ENCODE measurements around the gene MLEC.
A peak's percentile ranks its signal among the peaks of the same experiment; 100 is the strongest.
"Not testable (repeated sequence)": the region's sequence is repeated elsewhere in the genome, so short reads cannot be mapped to it uniquely, and the experiment has no call there.

MLEC gene

DNA sequence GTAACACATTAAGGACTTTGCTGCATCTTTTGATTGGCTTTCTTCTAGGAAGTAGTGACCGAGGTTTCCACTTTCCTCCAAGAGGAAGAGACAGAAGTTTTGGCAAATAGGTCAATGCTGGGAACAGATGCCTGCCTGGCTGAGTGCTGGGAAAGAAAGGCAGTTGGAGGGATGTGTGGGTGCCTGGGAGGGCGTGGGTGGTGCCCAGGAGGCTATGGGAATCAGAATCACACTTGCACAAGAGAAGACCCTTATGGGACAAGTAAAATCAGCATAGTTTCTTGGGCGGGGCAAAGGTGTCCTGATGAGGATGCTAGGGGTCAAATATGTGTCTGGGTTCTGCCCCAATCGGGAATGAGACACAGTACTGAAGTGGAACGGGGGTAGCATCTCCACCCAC lies 37.8 kb downstream of the MLEC start:
- no peak for DNase-seq

DNA sequence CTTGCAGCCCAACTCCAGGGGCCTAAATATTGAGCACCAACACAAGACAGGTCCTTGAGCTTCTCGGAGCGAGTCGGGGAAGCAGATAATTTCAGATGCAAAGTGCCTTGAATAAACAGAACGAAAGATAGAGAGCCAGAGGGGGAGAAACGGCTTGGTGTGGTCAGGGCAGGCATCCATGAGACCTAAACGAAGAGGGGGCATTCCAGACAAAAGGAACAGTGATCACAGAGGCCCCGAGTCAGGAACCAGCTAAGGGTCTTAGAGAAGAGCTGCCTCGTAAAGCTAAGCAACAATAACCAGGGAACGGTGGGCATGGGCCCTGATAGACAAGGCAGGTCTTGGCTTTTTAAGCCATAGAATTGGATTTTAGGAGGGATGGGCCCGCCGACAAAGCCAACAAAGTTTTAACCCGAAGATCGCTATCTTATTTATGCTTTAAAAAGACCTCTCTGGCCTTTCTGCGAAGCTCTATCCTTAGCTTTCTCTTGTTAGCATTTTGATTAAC lies 38.3 kb downstream of the MLEC start:
- no peak for DNase-seq

DNA sequence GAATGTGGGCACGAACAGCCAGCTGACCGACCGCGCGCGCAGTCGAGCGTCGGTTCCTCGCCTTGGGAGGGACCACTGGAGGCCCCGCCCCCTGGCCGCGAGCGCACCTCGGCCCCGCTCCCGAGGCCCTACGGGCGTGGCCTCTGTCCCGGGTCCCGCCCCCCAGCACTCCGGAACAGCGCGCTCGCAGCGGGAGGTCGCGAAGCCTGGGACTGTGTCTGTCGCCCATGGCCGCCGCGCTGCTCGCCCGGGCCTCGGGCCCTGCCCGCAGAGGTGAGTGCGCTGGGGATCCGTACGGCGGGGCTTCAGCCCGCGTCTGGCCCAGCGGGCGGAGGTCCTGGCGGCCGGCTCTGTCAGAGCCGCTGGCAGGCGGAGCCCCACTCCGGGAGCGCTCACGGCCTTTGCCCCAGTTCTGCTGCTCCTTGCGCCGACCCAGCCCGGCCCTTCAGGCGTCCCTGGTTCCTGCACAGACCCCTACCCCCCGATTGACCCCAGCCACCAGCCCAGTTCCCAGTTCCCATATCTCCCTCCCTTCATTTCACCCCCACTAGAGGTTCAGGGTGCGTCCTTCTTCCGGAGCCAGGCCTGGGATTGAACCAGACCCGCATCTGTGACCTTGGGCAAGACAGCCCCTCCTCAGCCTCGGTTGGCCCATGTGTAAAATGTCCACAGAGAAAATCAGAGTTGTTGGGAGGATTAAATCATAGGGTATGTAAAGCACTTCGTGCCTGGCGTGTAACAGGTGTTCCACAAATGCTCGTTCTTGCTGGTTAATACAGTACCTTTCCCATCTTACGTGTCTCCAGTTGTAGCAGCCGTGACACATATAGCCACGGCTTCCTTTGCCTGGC lies 38.9 kb downstream of the MLEC start, which contains the start of gene ACADS:
ACADS (plus strand) TSS at position 168 of the 851 bp plus-strand sequence; CDS start at position 228, 60 bp downstream.
- DNase-seq, result peak; percentile 96

DNA sequence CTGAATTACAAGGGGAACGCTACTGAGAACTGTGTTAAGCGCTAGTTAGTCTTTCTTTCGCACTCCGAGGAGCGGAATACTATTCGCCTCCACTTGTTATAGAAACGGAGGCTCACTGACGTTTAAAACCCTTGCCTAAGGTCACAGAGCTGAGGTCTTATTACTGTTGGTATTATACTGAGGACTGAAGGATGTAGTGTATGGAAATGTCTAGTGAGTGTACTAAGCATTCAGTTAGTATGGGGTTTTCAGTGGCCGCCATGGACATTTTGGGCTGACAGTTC lies 39.5 kb downstream of the MLEC start:
- DNase-seq, result no peak

DNA sequence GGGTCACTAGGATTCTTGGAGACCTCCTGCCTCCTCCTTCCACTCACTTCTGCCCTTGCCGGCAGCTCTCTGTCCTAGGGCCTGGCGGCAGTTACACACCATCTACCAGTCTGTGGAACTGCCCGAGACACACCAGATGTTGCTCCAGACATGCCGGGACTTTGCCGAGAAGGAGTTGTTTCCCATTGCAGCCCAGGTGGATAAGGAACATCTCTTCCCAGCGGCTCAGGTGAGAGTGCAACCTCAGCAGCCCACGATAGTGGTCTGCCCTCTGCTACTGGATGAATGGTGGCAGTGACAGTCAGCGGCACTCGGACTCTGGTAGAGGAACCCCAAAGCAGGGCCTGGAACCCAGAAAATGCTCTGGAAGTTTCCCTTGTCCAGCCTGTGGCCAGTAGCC lies 40.0 kb downstream of the MLEC start:
- DNase-seq, result no peak

DNA sequence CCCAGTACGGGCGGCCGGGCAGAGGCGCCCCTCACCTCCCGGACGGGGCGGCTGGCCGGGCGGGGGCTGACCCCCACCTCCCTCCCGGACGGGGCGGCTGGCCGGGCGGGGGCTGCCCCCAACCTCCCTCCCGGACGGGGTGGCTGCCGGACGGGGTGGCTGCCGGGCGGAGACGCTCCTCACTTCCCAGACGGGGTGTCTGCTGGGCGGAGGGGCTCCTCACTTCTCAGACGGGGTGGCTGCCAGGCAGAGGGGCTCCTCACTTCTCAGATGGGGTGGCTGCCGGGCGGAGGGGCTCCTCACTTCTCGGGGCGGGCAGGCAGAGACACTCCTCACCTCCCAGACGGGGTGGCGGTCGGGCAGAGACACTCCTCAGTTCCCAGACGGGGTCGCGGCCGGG lies 45.2 kb downstream of the MLEC start:
- not testable (repeated sequence) for DNase-seq

DNA sequence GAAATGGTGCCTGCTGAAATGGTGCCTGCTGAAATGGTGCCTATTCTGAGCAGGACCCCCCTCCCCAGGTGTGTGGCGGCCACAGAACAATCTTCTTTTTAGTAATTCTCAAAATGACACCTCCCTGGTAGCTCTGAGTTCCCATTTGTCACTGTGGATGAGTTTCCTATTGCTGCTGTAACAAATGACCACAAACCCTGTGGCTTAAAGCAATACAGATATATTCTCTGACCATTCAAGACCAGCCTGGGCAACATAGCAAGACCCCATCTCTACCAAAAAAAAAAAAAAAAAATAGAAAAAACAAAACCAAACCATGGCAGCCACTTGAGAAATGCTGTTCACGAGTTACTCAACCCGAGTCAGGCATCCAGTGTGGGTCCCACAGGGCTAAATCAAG lies 46.6 kb downstream of the MLEC start:
- no peak for DNase-seq

DNA sequence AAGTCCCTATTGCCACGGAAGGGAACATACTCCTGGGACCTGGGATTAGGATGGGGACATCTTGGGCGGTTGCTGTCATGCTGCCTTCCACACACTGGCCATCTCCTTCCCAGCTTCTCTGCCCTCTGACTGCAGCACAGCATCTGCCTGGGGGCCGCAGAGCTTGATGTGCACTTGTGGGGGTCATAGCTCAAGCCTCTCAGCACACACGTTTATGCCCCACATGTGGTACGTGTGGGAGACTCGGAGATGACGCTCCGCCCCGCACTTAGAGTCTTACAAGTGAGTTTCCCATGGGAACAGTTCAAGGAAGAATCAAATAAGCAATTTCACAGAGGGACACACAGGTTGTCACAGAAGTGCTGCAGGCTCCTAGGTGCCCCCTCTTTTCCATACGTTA lies 47.3 kb downstream of the MLEC start:
- no peak for DNase-seq

DNA sequence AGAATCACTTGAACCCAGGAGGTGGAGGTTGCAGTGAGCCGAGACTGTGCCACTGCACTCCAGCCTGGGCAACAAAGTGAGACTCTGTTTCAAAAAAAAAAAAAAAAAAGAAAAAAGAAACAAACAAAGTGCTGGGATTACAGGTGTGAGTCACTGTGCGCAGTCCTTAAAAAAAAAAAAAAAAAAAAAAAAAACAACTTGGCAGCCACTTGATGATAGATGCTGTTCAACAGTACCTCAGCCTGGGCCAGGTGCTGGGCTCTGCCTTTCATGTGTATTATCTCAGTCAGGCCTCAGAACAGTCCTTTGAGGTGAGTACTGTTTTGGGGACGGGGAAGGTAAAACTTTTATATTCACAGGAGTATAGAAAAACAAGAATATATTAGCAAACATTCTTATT lies 48.2 kb downstream of the MLEC start:
- DNase-seq, result no peak

DNA sequence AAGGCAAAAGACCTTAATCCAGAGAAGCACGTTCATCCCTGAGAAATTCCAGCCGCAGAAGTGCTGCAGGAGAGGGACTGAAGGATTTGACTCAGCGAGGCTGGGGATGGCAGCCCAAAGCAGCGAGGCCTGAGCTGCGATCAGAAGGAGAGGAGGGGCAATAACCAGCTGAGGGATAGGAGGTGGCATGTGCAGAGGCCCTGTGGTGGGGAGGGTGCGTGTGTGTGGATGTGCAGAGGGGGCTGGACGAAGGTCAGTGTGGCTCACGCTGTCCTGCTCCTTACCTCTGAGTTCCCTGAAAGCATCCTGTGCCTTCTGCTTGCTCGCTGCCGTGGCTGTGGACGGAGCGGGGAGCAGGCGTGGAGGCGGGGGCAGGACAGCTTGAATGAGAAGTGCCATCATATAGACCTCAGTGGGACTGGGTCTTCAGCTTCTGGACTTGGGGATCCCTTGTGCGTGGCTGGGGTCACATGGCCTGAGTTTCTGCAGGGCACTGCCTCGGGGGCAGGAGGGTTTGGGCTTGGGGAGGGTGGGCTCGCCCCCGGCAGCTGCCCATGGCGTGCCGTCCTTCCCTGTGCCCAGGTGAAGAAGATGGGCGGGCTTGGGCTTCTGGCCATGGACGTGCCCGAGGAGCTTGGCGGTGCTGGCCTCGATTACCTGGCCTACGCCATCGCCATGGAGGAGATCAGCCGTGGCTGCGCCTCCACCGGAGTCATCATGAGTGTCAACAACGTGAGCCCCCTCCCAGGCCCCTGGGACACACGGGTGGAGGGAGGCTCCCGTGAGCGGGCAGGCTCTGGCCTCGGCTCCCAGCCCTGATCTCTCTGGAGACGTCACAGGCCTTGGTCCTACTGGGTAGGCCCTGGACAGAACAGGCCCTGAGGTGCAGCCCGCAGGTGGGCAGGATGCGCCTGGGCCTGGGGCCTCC lies 49.7 kb downstream of the MLEC start:
- DNase-seq, result no peak

DNA sequence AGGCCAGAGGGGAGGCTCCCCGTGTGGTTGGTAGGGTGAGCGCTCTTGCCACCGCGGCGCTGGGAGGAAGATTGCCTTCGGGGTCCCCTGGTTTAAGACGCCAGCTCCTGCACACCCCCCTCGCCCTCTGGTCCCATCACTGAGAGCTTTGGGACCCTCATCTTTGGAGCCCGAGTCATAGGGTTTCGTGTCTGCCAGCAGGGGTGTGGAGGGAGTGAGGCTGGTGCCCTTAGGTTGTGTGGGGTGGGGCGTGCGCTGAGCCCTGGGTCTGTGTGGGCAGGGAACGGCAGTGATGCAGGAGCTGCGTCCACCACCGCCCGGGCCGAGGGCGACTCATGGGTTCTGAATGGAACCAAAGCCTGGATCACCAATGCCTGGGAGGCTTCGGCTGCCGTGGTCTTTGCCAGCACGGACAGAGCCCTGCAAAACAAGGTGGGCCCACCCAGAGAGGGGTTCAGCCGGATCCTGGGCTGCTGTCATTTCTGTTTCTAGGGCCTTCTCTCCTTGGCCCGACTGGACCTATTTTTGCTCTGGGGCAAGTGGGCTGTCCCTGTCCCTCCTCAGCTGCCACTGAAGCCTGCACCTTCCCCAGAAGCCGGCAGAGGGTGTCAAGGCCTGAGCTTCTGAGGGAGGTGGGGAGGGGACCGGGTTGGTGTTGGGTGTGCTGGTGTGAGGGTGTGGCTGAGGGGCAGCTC lies 50.8 kb downstream of the MLEC start:
- no peak for DNase-seq

DNA sequence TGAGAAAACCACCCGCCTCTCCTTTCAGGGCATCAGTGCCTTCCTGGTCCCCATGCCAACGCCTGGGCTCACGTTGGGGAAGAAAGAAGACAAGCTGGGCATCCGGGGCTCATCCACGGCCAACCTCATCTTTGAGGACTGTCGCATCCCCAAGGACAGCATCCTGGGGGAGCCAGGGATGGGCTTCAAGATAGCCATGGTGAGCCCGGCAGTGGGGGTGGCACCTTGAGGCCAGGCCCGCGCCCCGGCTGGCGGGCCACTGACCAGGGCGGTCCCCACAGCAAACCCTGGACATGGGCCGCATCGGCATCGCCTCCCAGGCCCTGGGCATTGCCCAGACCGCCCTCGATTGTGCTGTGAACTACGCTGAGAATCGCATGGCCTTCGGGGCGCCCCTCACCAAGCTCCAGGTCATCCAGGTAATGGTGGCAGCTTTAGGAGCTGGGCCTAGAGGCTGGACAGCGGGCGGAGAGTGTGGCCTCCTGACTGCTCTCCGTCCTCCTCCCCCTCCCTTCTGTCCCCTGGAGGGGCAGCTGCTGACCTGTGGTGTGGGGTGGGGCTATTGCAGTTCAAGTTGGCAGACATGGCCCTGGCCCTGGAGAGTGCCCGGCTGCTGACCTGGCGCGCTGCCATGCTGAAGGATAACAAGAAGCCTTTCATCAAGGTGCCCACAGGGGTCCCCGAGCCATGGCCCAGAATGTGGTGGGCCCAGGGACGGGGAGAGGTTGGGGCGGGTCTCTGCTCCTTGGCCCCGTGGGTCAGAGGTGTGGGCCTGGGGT lies 51.5 kb downstream of the MLEC start:
- no peak for DNase-seq

DNA sequence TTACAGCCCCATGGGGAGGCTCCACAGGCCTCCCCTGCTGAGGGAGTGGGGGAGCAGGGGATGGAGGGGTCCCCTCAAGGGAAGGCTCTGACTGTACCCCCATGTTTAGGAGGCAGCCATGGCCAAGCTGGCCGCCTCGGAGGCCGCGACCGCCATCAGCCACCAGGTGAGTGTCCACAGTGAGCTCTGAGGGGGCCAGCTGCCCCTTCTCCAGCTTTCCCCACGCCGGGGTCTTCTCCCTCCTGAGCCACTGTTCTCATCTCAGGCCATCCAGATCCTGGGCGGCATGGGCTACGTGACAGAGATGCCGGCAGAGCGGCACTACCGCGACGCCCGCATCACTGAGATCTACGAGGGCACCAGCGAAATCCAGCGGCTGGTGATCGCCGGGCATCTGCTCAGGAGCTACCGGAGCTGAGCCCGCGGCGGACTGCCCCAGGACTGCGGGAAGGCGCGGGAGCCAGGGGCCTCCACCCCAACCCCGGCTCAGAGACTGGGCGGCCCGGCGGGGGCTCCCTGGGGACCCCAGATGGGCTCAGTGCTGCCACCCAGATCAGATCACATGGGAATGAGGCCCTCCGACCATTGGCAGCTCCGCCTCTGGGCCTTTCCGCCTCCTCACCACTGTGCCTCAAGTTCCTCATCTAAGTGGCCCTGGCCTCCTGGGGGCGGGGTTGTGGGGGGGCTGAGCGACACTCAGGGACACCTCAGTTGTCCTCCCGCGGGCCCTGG lies 52.2 kb downstream of the MLEC start:
- no peak for DNase-seq

DNA sequence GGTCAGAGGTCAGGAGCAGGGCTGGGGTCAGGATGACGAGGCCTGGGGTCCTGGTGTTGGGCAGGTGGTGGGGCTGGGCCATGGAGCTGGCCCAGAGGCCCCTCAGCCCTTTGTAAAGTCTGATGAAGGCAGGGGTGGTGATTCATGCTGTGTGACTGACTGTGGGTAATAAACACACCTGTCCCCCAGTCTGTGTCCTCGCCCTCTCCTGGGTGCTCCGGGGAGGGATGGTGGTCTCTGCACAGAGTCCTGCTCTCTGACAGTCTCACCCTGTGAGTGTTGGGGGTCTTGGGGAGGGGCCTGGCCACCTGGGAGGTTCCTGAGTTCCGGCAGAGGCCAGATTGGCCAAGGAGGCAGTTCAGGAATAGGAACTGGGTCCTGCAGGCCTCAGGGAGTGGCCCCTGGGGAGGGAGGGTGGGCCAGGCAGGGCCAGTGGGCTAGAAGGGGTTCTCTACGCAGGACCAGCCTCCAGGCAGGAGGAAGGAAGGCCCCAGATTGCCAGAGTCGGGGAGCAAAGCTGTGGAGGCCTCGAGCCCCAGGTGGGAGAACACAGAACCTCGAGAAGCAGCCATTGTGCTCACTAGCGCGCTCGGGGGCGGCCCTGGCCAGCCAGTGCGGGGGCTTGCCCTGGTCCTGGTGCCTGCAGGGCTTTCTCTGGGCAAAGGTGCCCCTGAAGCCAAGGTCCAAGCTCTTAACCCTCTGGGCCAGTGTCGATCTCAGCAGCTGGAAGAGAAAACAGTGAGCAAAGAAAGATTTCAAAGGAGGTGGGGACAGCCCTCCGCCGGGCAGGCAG lies 53.1 kb downstream of the MLEC start:
- no peak for DNase-seq

DNA sequence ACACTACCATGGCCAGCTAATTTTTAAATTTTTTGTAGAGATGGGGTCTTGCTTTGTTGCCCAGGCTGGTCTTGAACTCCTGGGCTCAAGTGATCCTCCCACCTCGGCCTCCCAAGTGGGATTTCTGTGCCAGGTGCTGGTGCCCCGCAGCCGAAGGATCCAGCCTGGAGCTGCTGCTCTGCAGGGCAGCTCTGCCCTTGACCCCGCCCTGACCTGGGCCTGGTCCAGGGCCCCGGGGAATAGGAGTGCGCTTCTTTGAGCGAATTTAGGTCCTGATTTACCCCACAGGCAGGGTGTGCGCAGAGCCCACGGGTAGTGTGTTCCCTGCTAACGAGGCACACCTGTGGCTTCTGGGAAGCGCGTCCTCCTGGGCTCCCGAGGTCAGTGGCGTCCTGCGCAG lies 53.9 kb downstream of the MLEC start:
- DNase-seq, result no peak

DNA sequence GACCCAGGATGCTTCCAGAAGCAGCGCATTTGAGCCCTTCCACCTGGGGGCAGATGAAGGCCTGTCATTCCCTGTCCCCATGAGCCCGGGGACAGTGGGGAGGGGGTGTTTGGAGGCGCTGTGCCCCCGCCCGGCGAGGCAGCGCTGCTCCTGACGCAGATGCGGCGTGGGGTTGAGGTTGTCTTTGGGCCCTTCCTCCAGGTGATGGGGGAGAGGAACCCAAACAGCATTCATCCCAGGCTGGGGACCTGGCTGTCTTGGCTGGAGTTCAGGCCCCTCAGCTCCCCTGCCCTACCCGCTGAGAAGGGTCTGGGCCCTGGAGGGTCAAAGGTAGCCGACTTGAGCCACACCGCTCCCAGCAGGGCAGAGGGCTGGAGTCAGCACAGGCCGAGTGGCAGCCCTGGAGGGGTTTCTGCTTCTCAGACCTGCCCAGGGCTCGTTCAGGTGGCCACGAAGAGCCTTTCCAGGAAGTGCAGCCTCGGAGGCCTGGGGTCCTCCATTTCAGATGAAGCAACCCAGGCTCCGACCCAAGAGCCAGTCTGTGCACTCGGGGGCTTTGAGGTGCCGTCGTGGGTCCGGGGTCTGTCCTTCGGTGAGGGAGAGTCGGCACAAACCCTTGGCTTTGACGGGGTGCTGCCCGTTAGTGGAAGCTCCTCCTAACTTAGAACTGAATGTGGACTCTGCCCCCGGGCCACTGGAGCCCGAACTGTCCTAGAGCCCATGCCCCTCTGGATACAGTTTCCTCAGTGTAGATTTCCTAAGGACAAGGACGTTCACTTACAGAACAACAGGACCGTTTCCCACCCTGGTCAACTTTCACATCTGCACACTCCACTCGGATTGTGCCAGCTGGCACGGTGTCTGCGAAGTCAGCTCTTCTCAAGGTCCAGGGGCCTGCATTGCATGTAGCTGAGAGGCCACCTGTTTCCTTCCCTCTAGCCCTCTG lies 54.8 kb downstream of the MLEC start:
- no peak for DNase-seq

DNA sequence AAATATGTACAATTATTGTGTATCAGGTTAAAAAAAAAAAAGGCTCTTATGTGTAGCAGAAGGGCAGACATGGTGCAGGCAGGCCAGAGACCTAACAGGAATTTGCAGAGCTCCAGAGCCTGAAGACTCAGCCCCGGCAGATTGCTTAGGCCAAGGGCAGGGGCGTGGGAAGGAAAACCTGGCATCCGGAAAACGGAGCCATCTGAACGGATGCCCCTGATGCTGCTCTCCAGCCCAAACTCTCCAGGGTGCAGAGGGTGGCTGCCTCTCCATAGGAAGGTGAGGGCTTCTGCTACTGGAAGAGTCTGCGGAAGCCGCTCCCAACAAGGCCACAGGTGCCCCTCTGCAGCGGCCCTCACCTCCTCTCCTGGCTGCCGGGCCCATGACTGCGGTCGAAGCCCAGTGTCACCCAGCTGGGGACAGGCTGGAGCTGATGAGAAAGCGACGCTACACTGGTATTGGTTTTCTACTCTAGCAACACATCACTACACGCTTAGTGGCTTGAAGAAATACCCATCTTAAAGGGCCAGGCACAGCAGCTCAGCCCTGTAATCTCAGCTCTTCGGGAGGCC lies 58.1 kb downstream of the MLEC start:
- no peak for DNase-seq

DNA sequence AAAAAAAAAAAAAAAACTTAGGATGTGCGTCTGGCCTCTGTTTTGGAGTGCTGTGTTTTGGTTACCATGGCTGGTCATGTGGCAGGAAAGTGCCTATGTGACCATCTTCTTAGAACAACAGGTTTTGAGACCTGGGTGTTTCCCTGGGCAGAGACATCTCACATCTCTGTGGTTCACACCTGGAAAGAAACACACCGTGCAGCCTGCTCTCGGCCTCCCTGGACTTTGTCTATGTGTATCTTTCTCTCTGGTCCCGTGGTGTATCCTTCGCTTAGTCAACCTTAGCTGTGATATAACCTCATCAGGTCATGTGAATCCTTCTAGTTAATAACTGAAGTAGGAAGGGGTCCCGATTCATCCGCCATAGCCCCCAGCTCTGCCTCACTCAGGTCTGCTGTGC lies 61.3 kb downstream of the MLEC start:
- DNase-seq, result no peak

DNA sequence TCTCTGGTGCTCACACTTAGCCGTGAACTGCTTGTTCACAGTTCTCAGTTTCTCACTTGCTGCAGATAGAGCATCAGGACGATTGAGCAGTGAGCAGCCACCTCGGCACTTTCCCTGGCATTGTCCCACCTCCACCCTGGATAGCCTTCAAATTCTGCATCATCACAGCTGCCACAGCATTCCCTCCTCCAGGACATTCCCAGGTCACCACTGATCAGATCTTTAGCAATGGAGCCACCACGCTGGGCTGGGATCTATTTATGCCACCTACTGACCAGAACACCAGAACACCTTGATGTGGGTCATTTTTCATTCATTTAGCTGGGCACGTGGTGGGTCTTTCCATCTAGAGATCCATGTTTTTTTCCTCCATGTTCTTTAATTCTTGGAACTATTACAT lies 62.3 kb downstream of the MLEC start:
- DNase-seq, result no peak

Measured in suppressor macrophage treated with lipopolysaccharide for 4 hours (primary cell).